H9 (cell line): ENCODE results near the gene NDUFA6. TPM values are rescaled to one million over a fixed set of nuclear protein-coding genes. Genes with fewer than 3 reads are reported as not detected.

Source experiments
- DNase-seq: peaks from one replicate; pipeline ENCODE4 v3.0.0-alpha.2; 2017
- H2AFZ ChIP-seq: one replicate; pipeline ENCODE4 v1.6.1; 2013; ENCODE audit warnings: mild to moderate bottlenecking, low read length, control low read depth, moderate library complexity
- H2AK5ac ChIP-seq: 2 replicates; pipeline ENCODE4 v1.6.1; 2013; ENCODE audit warnings: low read length, control low read depth, mixed read lengths; ENCODE audit not compliant: insufficient read length
- H2BK120ac ChIP-seq: one replicate; pipeline ENCODE4 v1.6.1; 2013; ENCODE audit warnings: low read depth, mild to moderate bottlenecking, low read length, control low read depth, inconsistent platforms; ENCODE audit not compliant: poor library complexity, severe bottlenecking
- H2BK12ac ChIP-seq: 2 replicates; pipeline ENCODE4 v1.6.1; 2013; ENCODE audit warnings: low read length, control low read depth, mixed read lengths, low read depth; ENCODE audit not compliant: insufficient read length
- H2BK15ac ChIP-seq: 2 replicates; pipeline ENCODE4 v1.6.1; 2013; ENCODE audit warnings: low read depth, low read length, control low read depth
- H2BK20ac ChIP-seq: one replicate; pipeline ENCODE4 v1.6.1; 2013; ENCODE audit warnings: low read depth, mild to moderate bottlenecking, low read length, control low read depth, inconsistent platforms; ENCODE audit not compliant: poor library complexity, severe bottlenecking
- H2BK5ac ChIP-seq: 2 replicates; pipeline ENCODE4 v1.6.1; 2013; ENCODE audit warnings: low read length, control low read depth, mixed read lengths; ENCODE audit not compliant: insufficient read length
- H3K14ac ChIP-seq: 2 replicates; pipeline ENCODE4 v1.6.1; 2013; ENCODE audit warnings: low read length, control low read depth; ENCODE audit not compliant: insufficient read depth
- H3K18ac ChIP-seq: 2 replicates; pipeline ENCODE4 v1.6.1; 2013; ENCODE audit warnings: low read depth, mild to moderate bottlenecking, mixed read lengths, low read length, control low read depth; ENCODE audit not compliant: insufficient read length
- H3K23ac ChIP-seq: 2 replicates; pipeline ENCODE4 v1.6.1; 2013; ENCODE audit warnings: low read length, control low read depth, mixed read lengths, low read depth; ENCODE audit not compliant: insufficient read length
- H3K23me2 ChIP-seq: 2 replicates; pipeline ENCODE4 v1.6.1; 2013; ENCODE audit warnings: low read depth, mild to moderate bottlenecking, mixed read lengths, low read length, control low read depth; ENCODE audit not compliant: insufficient read length, poor library complexity, severe bottlenecking
- H3K27ac ChIP-seq: 2 replicates; pipeline ENCODE4 v1.5.1; 2013; ENCODE audit warnings: low read length, control low read depth, mixed read lengths, low read depth; ENCODE audit not compliant: insufficient read length
- H3K27me3 ChIP-seq: 2 replicates; pipeline ENCODE4 v1.6.1; 2013; ENCODE audit warnings: low read length, control low read depth, inconsistent platforms; ENCODE audit not compliant: insufficient read depth
- H3K4ac ChIP-seq: 2 replicates; pipeline ENCODE4 v1.6.1; 2013; ENCODE audit warnings: low read depth, mild to moderate bottlenecking, control low read depth, inconsistent platforms, low read length, moderate library complexity
- H3K4me1 ChIP-seq: 2 replicates; pipeline ENCODE4 v1.6.1; 2013; ENCODE audit warnings: low read length, control low read depth, inconsistent platforms; ENCODE audit not compliant: insufficient read depth
- H3K4me2 ChIP-seq: 2 replicates; pipeline ENCODE4 v1.6.1; 2013; ENCODE audit warnings: low read length, control low read depth, mixed read lengths; ENCODE audit not compliant: insufficient read length, insufficient read depth
- H3K56ac ChIP-seq: 2 replicates; pipeline ENCODE4 v1.6.1; 2013; ENCODE audit warnings: low read depth, mild to moderate bottlenecking, mixed read lengths, low read length, control low read depth; ENCODE audit not compliant: insufficient read length
- H3K79me1 ChIP-seq: 2 replicates; pipeline ENCODE4 v1.6.1; 2013; ENCODE audit warnings: low read depth, mild to moderate bottlenecking, moderate library complexity, low read length, control low read depth, inconsistent platforms; ENCODE audit not compliant: insufficient read depth, poor library complexity, severe bottlenecking
- H3K79me2 ChIP-seq: 2 replicates; pipeline ENCODE4 v1.6.1; 2013; ENCODE audit warnings: low read length, control low read depth, inconsistent platforms; ENCODE audit not compliant: insufficient read depth
- H3K9ac ChIP-seq: 2 replicates; pipeline ENCODE4 v1.6.1; 2013; ENCODE audit warnings: low read length, control low read depth, mixed read lengths; ENCODE audit not compliant: insufficient read length; ENCODE audit errors: extremely low read depth
- H3K9me3 ChIP-seq: one replicate; pipeline ENCODE4 v1.6.1; 2013; ENCODE audit warnings: low read depth, low read length, inconsistent platforms; ENCODE audit not compliant: control insufficient read depth
- H3T11ph ChIP-seq: one replicate; pipeline ENCODE4 v1.6.1; 2013; ENCODE audit warnings: mild to moderate bottlenecking, low read length, control low read depth, inconsistent platforms
- H4K20me1 ChIP-seq: one replicate; pipeline ENCODE4 v1.6.1; 2013; ENCODE audit not compliant: control insufficient read depth, insufficient read length, insufficient read depth
- H4K5ac ChIP-seq: 2 replicates; pipeline ENCODE4 v1.6.1; 2013; ENCODE audit warnings: low read depth, mild to moderate bottlenecking, mixed read lengths, low read length, control low read depth; ENCODE audit not compliant: insufficient read length
- H4K8ac ChIP-seq: replicated peaks from 2 replicates; pipeline ENCODE4 v1.6.1; 2013; ENCODE audit warnings: low read length, control low read depth, mixed read lengths, low read depth; ENCODE audit not compliant: insufficient read length
- H4K91ac ChIP-seq: 2 replicates; pipeline ENCODE4 v1.6.1; 2013; ENCODE audit warnings: low read depth, mild to moderate bottlenecking, moderate library complexity, mixed read lengths, low read length, control low read depth; ENCODE audit not compliant: insufficient read length
- H3K27ac Mint-ChIP-seq, 3 experiments: 2 replicates in 2 of 3; 3 replicates in 1 of 3; pipeline ENCODE4 v1.8.0; 2020 to 2021; ENCODE audit warnings: mixed read lengths in 3 of 3, mild to moderate bottlenecking in 1 of 3, moderate library complexity in 1 of 3
- H3K27me3 Mint-ChIP-seq: 2 replicates; pipeline ENCODE4 v1.8.0; 2021; ENCODE audit warnings: low read depth, mild to moderate bottlenecking, moderate library complexity, mixed read lengths
- H3K36me3 Mint-ChIP-seq, 3 experiments: 2 replicates in 2 of 3; 3 replicates in 1 of 3; pipeline ENCODE4 v1.8.0; 2020 to 2021; ENCODE audit warnings: low read depth in 3 of 3, mixed read lengths in 3 of 3; ENCODE audit not compliant: insufficient read depth in 1 of 3
- H3K4me1 Mint-ChIP-seq, 2 experiments: 2 replicates each; pipeline ENCODE4 v1.8.0; 2020; ENCODE audit warnings: mixed read lengths in 2 of 2
- H3K4me3 Mint-ChIP-seq, 2 experiments: 2 replicates in 1 of 2; 3 replicates in 1 of 2; pipeline ENCODE4 v1.8.0; 2020 to 2021; ENCODE audit warnings: mild to moderate bottlenecking in 2 of 2, mixed read lengths in 2 of 2, moderate library complexity in 1 of 2
- H3K9me3 Mint-ChIP-seq, 2 experiments: 2 replicates in 1 of 2; 3 replicates in 1 of 2; pipeline ENCODE4 v1.8.0; 2020; ENCODE audit warnings: mild to moderate bottlenecking in 2 of 2, mixed read lengths in 2 of 2, moderate library complexity in 1 of 2
- CTCF ChIP-seq: fragments of 200-600 bp; sonication (generic); conservative IDR thresholded peaks from 3 replicates; pipeline ENCODE4 v1.8.0; 2021; ENCODE audit warnings: antibody characterized with exemption, mild to moderate bottlenecking
- WGBS: extraction: QIAGEN DNeasy Blood & Tissue Kit; methylation state at CpG from one replicate; pipeline ENCODE4 v1.1.7; 2013; ENCODE audit warnings: missing lambda C conversion rate, low lambda C conversion rate, mixed read lengths; ENCODE audit not compliant: insufficient read length; ENCODE audit errors: extremely low coverage; 5-methylcytosine and 5-hydroxymethylcytosine counted together
- total RNA-seq: library from RNA; stranded (reverse); gene quantifications from 2 replicates; pipeline ENCODE4 v1.2.1, GENCODE V29; 2021

Gene NDUFA6
- total RNA-seq, 1 experiment from 2014 or later, result 91.7 TPM

- H2BK120ac ChIP-seq, result no peak overlapping the region
- no CpG with 5 or more reads among the region's 3 CpGs for WGBS
- no peaks in the 10 kb centered on the region for H3K79me2 ChIP-seq
- no peaks in the 10 kb centered on the region for H3K79me1 ChIP-seq
- H4K91ac ChIP-seq, result no peak overlapping the region
- no peak for TF ChIP-seq CTCF
- H3K36me3 Mint-ChIP-seq, result peaks cover 8 to 10% (median 9%) of the 10 kb centered on the region in 3 experiments; a peak in 6 of 7 replicates
- H3K4ac ChIP-seq, result no peak overlapping the region
- no peak for DNase-seq
- H3K27ac Mint-ChIP-seq, result no peak overlapping the region
- H3K56ac ChIP-seq, result no peak overlapping the region
- H3K27ac ChIP-seq, result no peak overlapping the region
- no peak overlapping the region for H2BK20ac ChIP-seq
- no peak overlapping the region for H3K23ac ChIP-seq
- H4K20me1 ChIP-seq, result no peaks in the 10 kb centered on the region
- no peak overlapping the region for H2BK12ac ChIP-seq
- no peaks in the 10 kb centered on the region for H3K4me1 Mint-ChIP-seq
- H2AK5ac ChIP-seq, result no peak overlapping the region
- H4K5ac ChIP-seq, result no peak overlapping the region
- no peaks in the 10 kb centered on the region for H3K9me3 ChIP-seq
- H2BK5ac ChIP-seq, result no peak overlapping the region
- no peaks in the 10 kb centered on the region for H3K23me2 ChIP-seq
- no peaks in the 10 kb centered on the region for H3K4me1 ChIP-seq
- no peak overlapping the region for H3K9ac ChIP-seq
- H3K9me3 Mint-ChIP-seq, result peaks cover 10 to 13% of the 10 kb centered on the region in 2 experiments
- no peak overlapping the region for H4K8ac ChIP-seq
- H3K27me3 ChIP-seq, result no peaks in the 10 kb centered on the region
- H2BK15ac ChIP-seq, result no peak overlapping the region
- no peak overlapping the region for H3K4me2 ChIP-seq
- H3K4me3 Mint-ChIP-seq, result no peak overlapping the region
- no peak overlapping the region for H3K18ac ChIP-seq
- no peak overlapping the region for H3T11ph ChIP-seq
- no peak overlapping the region for H3K14ac ChIP-seq
- H3K27me3 Mint-ChIP-seq, result peaks cover 7% of the 10 kb centered on the region
- H2AFZ ChIP-seq, result no peak overlapping the region
These were observed 37.8 kb downstream of the NDUFA6 start for GRCh38 chr22:42052765-42053164.
